Right atrium auricular region (tissue), 2 donors: ENCODE measurements around the gene SLC6A13. TPM values are rescaled to one million over a fixed set of nuclear protein-coding genes. Genes with fewer than 3 reads are reported as not detected.

Experiments
- DNase-seq: peaks from one replicate; pipeline ENCODE4 v3.0.0-alpha.2; 2019; ENCODE audit warnings: low spot score
- H3K27ac ChIP-seq, 2 donors: fragments of 200-600 bp; sonication (generic); 1 replicate in 1 of 2; 2 replicates in 1 of 2; pipeline ENCODE4 v1.5.1; 2016 to 2019
- H3K27me3 ChIP-seq, 2 donors: fragments of 200-600 bp; sonication (generic); one replicate each; pipeline versions ENCODE4 v1.5.1 to v1.6.0; 2017 to 2019
- H3K36me3 ChIP-seq: fragments of 200-600 bp; sonication (generic); one replicate; pipeline ENCODE4 v1.5.1; 2016
- H3K4me1 ChIP-seq, 2 donors: fragments of 200-600 bp; sonication (generic); one replicate each; pipeline versions ENCODE4 v1.5.1 to v1.6.0; 2017 to 2019
- H3K4me3 ChIP-seq, 2 donors: fragments of 200-600 bp; sonication (generic); 1 replicate in 1 of 2; 2 replicates in 1 of 2; pipeline ENCODE4 v1.5.1; 2017 to 2019; ENCODE audit warnings: mild to moderate bottlenecking in 1 of 2, moderate library complexity in 1 of 2
- H3K9me3 ChIP-seq, 2 donors: fragments of 200-600 bp; sonication (generic); one replicate each; pipeline ENCODE4 v1.5.1; 2019
- total RNA-seq, 2 donors: library from RNA; depleted of rRNA; stranded (reverse); fragments of >200 nt; gene quantifications; one replicate each; pipeline ENCODE4 v1.1.0, GENCODE V29; 2016
- TF ChIP-seq, protein P1 (sequence below), 2 donors: fragments of 200-600 bp; sonication (generic); IDR thresholded peaks; one replicate each; pipeline ENCODE4 v1.5.1; 2019; ENCODE audit warnings: antibody characterized with exemption in 2 of 2

The SLC6A13 gene
- total RNA-seq, 2 donors from 2014 or later: 2.1 to 2.3 TPM

- Histone ChIP-seq H3K9me3 (no peaks in the 10 kb centered on the region), H3K27ac (no peak overlapping the region), H3K27me3 (no peaks in the 10 kb centered on the region), H3K4me3 (no peak overlapping the region), H3K4me1 (no peaks in the 10 kb centered on the region), H3K36me3 (no peaks in the 10 kb centered on the region)
- TF ChIP-seq, protein P1, sequence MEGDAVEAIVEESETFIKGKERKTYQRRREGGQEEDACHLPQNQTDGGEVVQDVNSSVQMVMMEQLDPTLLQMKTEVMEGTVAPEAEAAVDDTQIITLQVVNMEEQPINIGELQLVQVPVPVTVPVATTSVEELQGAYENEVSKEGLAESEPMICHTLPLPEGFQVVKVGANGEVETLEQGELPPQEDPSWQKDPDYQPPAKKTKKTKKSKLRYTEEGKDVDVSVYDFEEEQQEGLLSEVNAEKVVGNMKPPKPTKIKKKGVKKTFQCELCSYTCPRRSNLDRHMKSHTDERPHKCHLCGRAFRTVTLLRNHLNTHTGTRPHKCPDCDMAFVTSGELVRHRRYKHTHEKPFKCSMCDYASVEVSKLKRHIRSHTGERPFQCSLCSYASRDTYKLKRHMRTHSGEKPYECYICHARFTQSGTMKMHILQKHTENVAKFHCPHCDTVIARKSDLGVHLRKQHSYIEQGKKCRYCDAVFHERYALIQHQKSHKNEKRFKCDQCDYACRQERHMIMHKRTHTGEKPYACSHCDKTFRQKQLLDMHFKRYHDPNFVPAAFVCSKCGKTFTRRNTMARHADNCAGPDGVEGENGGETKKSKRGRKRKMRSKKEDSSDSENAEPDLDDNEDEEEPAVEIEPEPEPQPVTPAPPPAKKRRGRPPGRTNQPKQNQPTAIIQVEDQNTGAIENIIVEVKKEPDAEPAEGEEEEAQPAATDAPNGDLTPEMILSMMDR (IDR thresholded peaks at IDR 0.05): no peak
- DNase-seq: no peak
Observed at GRCh38 chr12:254039-254438, 8.6 kb downstream of the SLC6A13 start.

DNA sequence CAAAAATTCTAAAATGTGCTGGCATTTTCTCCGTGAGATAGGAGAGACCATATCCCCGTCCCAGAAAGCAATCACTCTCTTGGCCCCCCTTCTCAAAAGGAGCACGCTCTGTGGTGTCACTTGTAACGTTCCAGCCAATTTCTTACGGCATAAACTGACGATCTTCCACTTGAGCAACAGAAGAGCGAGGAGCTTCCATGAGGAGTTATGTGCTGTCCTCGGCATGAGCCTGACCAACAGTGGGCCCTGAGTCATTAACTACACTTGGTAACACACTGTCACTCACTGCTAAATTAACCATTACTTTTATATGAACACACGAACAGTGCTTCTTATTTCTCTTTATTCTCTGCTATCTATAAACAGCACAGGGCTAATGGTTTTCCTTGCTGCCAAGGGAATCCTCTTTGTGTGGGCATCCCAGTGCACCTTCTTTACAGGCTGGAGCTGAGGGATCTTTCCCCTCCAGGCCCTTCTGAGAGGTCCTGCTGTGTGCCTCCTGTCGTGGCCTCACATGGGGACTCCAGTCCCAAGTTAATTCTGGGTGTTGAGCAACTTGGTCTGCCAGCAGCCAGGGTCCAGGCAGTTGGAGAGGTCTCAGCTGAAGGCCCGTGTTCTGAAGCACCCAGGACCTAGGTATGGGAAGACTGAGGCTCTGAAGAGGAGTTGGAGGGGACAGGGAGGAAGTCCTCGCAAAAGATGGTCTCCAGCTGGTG, 9.4 kb downstream of the SLC6A13 start:
- TF ChIP-seq, protein P1 (IDR thresholded peaks at IDR 0.05): no peak
- Histone ChIP-seq H3K27me3 (no peaks in the 10 kb centered on the region), H3K4me3 (no peak overlapping the region), H3K27ac (no peak overlapping the region), H3K36me3 (no peaks in the 10 kb centered on the region), H3K9me3 (no peaks in the 10 kb centered on the region), H3K4me1 (no peaks in the 10 kb centered on the region)
- DNase-seq: no peak

DNA sequence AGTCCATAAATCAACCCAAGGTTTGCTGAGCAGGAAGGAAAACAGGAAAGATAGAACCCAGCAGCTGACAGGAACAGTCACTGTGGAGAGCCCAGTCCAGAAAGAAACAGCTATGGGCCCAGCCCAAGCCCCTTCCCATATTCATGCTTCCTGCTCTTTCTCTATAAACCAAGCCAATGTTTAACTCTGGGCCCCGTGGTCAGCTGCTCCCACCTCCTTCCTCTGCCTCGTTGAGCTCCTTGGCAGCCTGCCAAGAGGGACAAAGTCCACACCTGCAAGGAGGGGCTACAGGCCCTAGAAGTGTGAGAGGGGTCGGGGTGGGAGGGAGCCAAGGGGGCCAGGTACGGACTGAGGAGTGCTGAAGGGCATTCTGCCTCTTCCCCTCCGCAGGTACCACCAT, 10.0 kb downstream of the SLC6A13 start:
- no peak overlapping the region for H3K27ac ChIP-seq
- TF ChIP-seq, protein P1 (IDR thresholded peaks at IDR 0.05): no peak
- H3K4me1 ChIP-seq: no peaks in the 10 kb centered on the region
- no peaks in the 10 kb centered on the region for H3K36me3 ChIP-seq
- no peak for DNase-seq
- H3K27me3 ChIP-seq: no peaks in the 10 kb centered on the region
- H3K9me3 ChIP-seq: peaks cover 0 to 6% of the 10 kb centered on the region in 2 donors
- no peak overlapping the region for H3K4me3 ChIP-seq

GRCh38 chr12:247271-247670, 15.4 kb downstream of the SLC6A13 start:
- Histone ChIP-seq H3K36me3 (no peaks in the 10 kb centered on the region), H3K27me3 (no peaks in the 10 kb centered on the region), H3K27ac (no peak overlapping the region), H3K4me3 (no peak overlapping the region), H3K4me1 (no peaks in the 10 kb centered on the region), H3K9me3 (peaks cover 0 to 14% of the 10 kb centered on the region in 2 donors)
- TF ChIP-seq, protein P1 (IDR thresholded peaks at IDR 0.05): no peak
- no peak for DNase-seq

GRCh38 chr12:243381-243780, 19.3 kb downstream of the SLC6A13 start:
- TF ChIP-seq, protein P1 (IDR thresholded peaks at IDR 0.05): no peak
- Histone ChIP-seq H3K27me3 (no peaks in the 10 kb centered on the region), H3K27ac (no peak overlapping the region), H3K36me3 (no peaks in the 10 kb centered on the region), H3K4me3 (no peak overlapping the region), H3K9me3 (peaks cover 0 to 14% of the 10 kb centered on the region in 2 donors), H3K4me1 (no peaks in the 10 kb centered on the region)
- DNase-seq: peak; percentile 21

GRCh38 chr12:242496-242895, 20.1 kb downstream of the SLC6A13 start:
- no peaks in the 10 kb centered on the region for H3K36me3 ChIP-seq
- peak; percentile 44 for DNase-seq
- no peak overlapping the region for H3K27ac ChIP-seq
- H3K9me3 ChIP-seq: peaks cover 0 to 6% of the 10 kb centered on the region in 2 donors
- TF ChIP-seq, protein P1 (IDR thresholded peaks at IDR 0.05): no peak
- no peaks in the 10 kb centered on the region for H3K4me1 ChIP-seq
- no peaks in the 10 kb centered on the region for H3K27me3 ChIP-seq
- H3K4me3 ChIP-seq: no peak overlapping the region
